ENCODE measurements around the gene IFITM1.
"Not testable (repeated sequence)": the region's sequence is repeated elsewhere in the genome, so short reads cannot be mapped to it uniquely, and the experiment has no call there.

GRCh38 chr11:286977-287820 is 26.6 kb upstream of the IFITM1 start:
- TF ChIP-seq, protein P1, sequence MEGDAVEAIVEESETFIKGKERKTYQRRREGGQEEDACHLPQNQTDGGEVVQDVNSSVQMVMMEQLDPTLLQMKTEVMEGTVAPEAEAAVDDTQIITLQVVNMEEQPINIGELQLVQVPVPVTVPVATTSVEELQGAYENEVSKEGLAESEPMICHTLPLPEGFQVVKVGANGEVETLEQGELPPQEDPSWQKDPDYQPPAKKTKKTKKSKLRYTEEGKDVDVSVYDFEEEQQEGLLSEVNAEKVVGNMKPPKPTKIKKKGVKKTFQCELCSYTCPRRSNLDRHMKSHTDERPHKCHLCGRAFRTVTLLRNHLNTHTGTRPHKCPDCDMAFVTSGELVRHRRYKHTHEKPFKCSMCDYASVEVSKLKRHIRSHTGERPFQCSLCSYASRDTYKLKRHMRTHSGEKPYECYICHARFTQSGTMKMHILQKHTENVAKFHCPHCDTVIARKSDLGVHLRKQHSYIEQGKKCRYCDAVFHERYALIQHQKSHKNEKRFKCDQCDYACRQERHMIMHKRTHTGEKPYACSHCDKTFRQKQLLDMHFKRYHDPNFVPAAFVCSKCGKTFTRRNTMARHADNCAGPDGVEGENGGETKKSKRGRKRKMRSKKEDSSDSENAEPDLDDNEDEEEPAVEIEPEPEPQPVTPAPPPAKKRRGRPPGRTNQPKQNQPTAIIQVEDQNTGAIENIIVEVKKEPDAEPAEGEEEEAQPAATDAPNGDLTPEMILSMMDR (IDR thresholded peaks at IDR 0.05) = not testable (repeated sequence)
- not testable (repeated sequence) for TF ChIP-seq POLR2A, POLR2AphosphoS5 (IDR thresholded peaks at IDR 0.05)
